ENCODE measurements around the gene TAGLN3. TPM values are rescaled to one million over a fixed set of nuclear protein-coding genes. Genes with fewer than 3 reads are reported as not detected.

The TAGLN3 gene
- total and polyA plus RNA-seq, 2 experiments from 2014 or later, result 0.61 TPM; not detected in 1

DNA sequence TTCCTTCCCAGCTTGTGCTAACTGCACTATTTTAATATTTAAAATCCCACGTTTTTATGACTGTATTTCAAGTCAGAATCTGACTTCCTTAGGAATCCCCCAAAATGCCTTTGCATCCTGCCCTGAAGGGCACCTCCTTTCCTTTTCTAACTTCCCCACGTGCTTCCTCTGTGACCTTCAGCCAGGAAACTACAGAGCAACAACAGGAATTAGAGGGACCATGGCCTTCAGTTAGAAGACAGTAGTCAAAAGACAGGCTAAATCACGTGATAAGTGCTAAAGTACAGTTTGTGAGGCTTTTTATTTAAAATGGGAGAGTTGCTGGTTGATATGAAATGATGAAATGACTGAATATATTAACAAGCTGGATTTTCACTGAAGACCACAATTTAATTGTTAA, 31.7 kb upstream of the TAGLN3 start:
- TF ChIP-seq EZH2phosphoT487 (IDR thresholded peaks at IDR 0.05; ENCODE audit: insufficient read depth, low read depth) (no peak), EZH2 (IDR thresholded peaks at IDR 0.05; ENCODE audit: insufficient read depth, poor library complexity, severe bottlenecking) (no peak)
- Histone ChIP-seq H2AFZ (no peak overlapping the region), H3K9ac (no peak overlapping the region), H3K4me1 (ENCODE audit: insufficient read depth) (peaks cover 39% of the 10 kb centered on the region), H4K20me1 (ENCODE audit: insufficient read depth) (no peaks in the 10 kb centered on the region), H3K9me3 (ENCODE audit: low read depth) (no peaks in the 10 kb centered on the region), H3K9me2 (ENCODE audit: insufficient read depth) (no peaks in the 10 kb centered on the region), H3K27ac (no peak overlapping the region; the same call in 1 of the 2 replicates), H3K36me3 (ENCODE audit: low read depth) (peaks cover 68% of the 10 kb centered on the region), H3K27me3 (replicated peaks; ENCODE audit: insufficient read depth) (no peaks in the 10 kb centered on the region), H3K4me3 (no peak overlapping the region), H3K4me2 (ENCODE audit: unreplicated experiment) (no peak overlapping the region), H3F3A (ENCODE audit: insufficient read depth) (peaks cover 48% of the 10 kb centered on the region), H3K79me2 (ENCODE audit: insufficient read depth) (peaks cover 4% of the 10 kb centered on the region; the same call in 1 of the 2 replicates)
- 24 to 27% methylated on average over 3 of the region's 3 CpGs for WGBS, 2 experiments (ENCODE audit: low coverage in 1 of 2, low lambda C conversion rate in 2 of 2, missing lambda C conversion rate in 2 of 2)
- in situ Hi-C loops (cut with MboI), result no loop called here
- no peak for DNase-seq

DNA sequence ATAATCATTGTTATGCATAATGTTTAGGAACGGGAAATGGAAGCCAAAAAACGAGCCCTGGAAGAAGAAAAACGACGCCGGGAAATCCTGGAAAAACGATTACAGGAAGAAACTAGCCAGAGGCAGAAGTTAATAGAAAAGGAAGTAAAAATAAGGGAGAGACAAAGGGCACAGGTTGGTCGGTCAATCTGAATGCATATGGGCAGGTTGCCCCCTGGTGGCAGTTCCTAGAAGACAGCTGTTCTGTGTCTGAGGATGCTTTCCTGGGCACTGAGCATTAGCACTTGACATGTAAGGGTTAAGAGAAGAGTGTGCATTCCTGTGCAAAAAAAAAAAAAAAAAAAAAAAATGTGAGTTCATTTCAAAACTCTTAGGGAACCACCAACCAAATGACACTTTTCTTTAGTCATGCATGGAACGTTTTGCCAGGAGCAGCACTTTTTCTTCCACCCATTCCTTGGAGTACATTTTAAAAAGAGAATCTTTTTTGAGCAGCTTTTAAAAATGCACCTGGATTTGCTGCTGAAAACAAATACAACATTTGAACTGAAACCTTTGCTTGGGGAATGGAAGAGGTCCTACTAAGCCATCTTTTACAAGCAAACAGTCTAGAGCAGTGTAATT, 31.0 kb upstream of the TAGLN3 start:
- Histone ChIP-seq H4K20me1 (ENCODE audit: insufficient read depth) (no peaks in the 10 kb centered on the region), H3K4me1 (ENCODE audit: insufficient read depth) (peaks cover 35% of the 10 kb centered on the region), H3K79me2 (ENCODE audit: insufficient read depth) (peaks cover 4% of the 10 kb centered on the region; the same call in 1 of the 2 replicates), H3K27ac (no peak overlapping the region; the same call in 1 of the 2 replicates), H3F3A (ENCODE audit: insufficient read depth) (peaks cover 43% of the 10 kb centered on the region), H3K4me3 (no peak overlapping the region), H3K9me3 (ENCODE audit: low read depth) (no peaks in the 10 kb centered on the region), H3K9me2 (ENCODE audit: insufficient read depth) (no peaks in the 10 kb centered on the region), H2AFZ (no peak overlapping the region), H3K9ac (no peak overlapping the region), H3K4me2 (ENCODE audit: unreplicated experiment) (no peak overlapping the region), H3K36me3 (ENCODE audit: low read depth) (peaks cover 68% of the 10 kb centered on the region), H3K27me3 (replicated peaks; ENCODE audit: insufficient read depth) (no peaks in the 10 kb centered on the region)
- WGBS, 2 experiments (ENCODE audit: low coverage in 1 of 2, low lambda C conversion rate in 2 of 2, missing lambda C conversion rate in 2 of 2), result 9 to 11% methylated on average over 8 of the region's 8 CpGs
- peak; percentile 85 for DNase-seq
- in situ Hi-C loops (cut with MboI), result no loop called here
- TF ChIP-seq EZH2phosphoT487 (IDR thresholded peaks at IDR 0.05; ENCODE audit: insufficient read depth, low read depth) (no peak), EZH2 (IDR thresholded peaks at IDR 0.05; ENCODE audit: insufficient read depth, poor library complexity, severe bottlenecking) (no peak)

DNA sequence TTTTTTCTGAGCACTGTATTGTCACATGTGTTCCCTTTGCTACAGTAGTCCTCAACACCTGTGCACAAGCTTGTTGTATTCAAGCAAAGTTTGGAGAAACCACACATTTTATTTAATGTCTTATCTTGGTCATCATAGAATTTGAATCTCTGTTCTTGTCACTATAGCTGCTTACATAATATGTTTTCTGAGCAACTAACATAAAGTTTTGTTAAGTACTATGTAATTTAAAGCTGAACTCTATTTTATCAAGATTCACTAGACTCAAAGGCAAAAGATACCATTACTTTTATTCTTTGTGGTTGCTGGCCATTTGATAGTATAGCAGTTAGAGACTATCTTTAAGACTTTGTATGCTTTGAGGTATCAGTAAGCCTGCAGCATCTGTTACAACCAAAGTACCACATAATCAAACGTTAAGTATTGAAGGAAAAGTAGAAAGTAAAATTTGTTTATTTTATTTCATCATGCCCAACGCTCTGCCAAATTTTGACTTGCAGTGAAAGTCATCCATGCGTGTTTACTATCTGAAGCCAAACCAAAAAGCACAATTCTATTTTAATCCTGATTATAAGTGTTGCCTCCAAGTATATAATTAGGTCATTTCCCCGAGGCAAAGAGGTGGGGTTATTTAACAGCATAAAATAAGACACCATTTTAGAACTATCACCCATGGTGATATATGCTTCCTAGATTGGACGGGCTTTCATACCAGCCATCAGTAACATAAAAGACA, 30.2 kb upstream of the TAGLN3 start:
- Histone ChIP-seq H3K4me1 (ENCODE audit: insufficient read depth) (peaks cover 28% of the 10 kb centered on the region), H3K4me3 (no peak overlapping the region), H2AFZ (no peak overlapping the region), H3K9me3 (ENCODE audit: low read depth) (no peaks in the 10 kb centered on the region), H3F3A (ENCODE audit: insufficient read depth) (peaks cover 37% of the 10 kb centered on the region), H3K9me2 (ENCODE audit: insufficient read depth) (no peaks in the 10 kb centered on the region), H3K36me3 (ENCODE audit: low read depth) (peaks cover 71% of the 10 kb centered on the region), H3K9ac (no peak overlapping the region), H4K20me1 (ENCODE audit: insufficient read depth) (no peaks in the 10 kb centered on the region), H3K79me2 (ENCODE audit: insufficient read depth) (peaks cover 4% of the 10 kb centered on the region; the same call in 1 of the 2 replicates), H3K27me3 (replicated peaks; ENCODE audit: insufficient read depth) (no peaks in the 10 kb centered on the region), H3K4me2 (ENCODE audit: unreplicated experiment) (no peak overlapping the region), H3K27ac (no peak overlapping the region)
- DNase-seq, result peak; percentile 18
- in situ Hi-C loops (cut with MboI), result no loop called here
- TF ChIP-seq EZH2phosphoT487 (IDR thresholded peaks at IDR 0.05; ENCODE audit: insufficient read depth, low read depth) (no peak), EZH2 (IDR thresholded peaks at IDR 0.05; ENCODE audit: insufficient read depth, poor library complexity, severe bottlenecking) (no peak)
- 27 to 34% methylated on average over 5 of the region's 5 CpGs for WGBS, 2 experiments (ENCODE audit: low coverage in 1 of 2, low lambda C conversion rate in 2 of 2, missing lambda C conversion rate in 2 of 2)

DNA sequence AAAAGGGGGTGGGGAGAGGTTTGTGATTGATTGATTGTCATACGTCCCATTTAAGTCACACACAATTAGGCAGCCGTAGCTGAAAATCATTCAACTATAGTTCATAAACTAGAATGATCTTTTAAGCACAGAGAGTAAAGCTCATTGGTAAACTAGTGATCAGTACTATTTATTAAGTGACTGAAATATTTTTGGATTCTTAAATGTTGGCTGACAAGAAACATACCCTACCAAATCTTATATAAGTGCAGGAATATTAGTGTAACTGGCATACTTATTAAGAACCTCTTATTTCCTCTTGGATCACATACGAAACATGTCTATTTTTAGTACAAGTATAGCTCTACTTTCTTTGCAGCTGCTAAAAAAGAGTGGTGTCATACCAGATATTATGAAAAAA, 28.3 kb upstream of the TAGLN3 start:
- Histone ChIP-seq H3K27ac (no peak overlapping the region), H3K36me3 (ENCODE audit: low read depth) (peaks cover 69% of the 10 kb centered on the region), H3K4me3 (no peak overlapping the region), H3F3A (ENCODE audit: insufficient read depth) (peaks cover 41% of the 10 kb centered on the region; the same call in 1 of the 2 replicates), H3K9me3 (ENCODE audit: low read depth) (no peaks in the 10 kb centered on the region), H2AFZ (no peak overlapping the region), H4K20me1 (ENCODE audit: insufficient read depth) (no peaks in the 10 kb centered on the region), H3K9me2 (ENCODE audit: insufficient read depth) (no peaks in the 10 kb centered on the region), H3K4me2 (ENCODE audit: unreplicated experiment) (no peak overlapping the region), H3K4me1 (ENCODE audit: insufficient read depth) (peaks cover 22% of the 10 kb centered on the region), H3K27me3 (replicated peaks; ENCODE audit: insufficient read depth) (no peaks in the 10 kb centered on the region), H3K9ac (no peak overlapping the region), H3K79me2 (ENCODE audit: insufficient read depth) (peaks cover 4% of the 10 kb centered on the region; the same call in 1 of the 2 replicates)
- TF ChIP-seq EZH2 (IDR thresholded peaks at IDR 0.05; ENCODE audit: insufficient read depth, poor library complexity, severe bottlenecking) (no peak), EZH2phosphoT487 (IDR thresholded peaks at IDR 0.05; ENCODE audit: insufficient read depth, low read depth) (no peak)
- no peak for DNase-seq
- 94 to 96% methylated on average over 3 of the region's 3 CpGs for WGBS, 2 experiments (ENCODE audit: low coverage in 1 of 2, low lambda C conversion rate in 2 of 2, missing lambda C conversion rate in 2 of 2)
- in situ Hi-C loops (cut with MboI), result no loop called here
